NT2/D1 (cell line): ENCODE measurements around the gene RBFOX2.

Experiments
- DNase-seq: peaks from one replicate; pipeline ENCODE4 v3.0.0-alpha.2; 2011; ENCODE audit warnings: low read depth, low spot score
- H3K27me3 ChIP-seq: 2 replicates; pipeline ENCODE4 v1.6.0; 2011; ENCODE audit warnings: mild to moderate bottlenecking; ENCODE audit not compliant: insufficient read length, insufficient read depth
- H3K36me3 ChIP-seq: 2 replicates; pipeline ENCODE4 v1.6.1; 2011; ENCODE audit warnings: mild to moderate bottlenecking, low read length, mixed read lengths; ENCODE audit not compliant: insufficient read depth, insufficient read length
- H3K4me1 ChIP-seq: 2 replicates; pipeline ENCODE4 v1.5.1; 2011; ENCODE audit not compliant: insufficient read depth, insufficient read length
- H3K4me3 ChIP-seq: 2 replicates; pipeline ENCODE4 v1.5.1; 2011; ENCODE audit warnings: low read depth; ENCODE audit not compliant: insufficient read length
- H3K9ac ChIP-seq: 2 replicates; pipeline ENCODE4 v1.6.0; 2011; ENCODE audit warnings: low read depth; ENCODE audit not compliant: insufficient read length
- H3K9me3 ChIP-seq: 2 replicates; pipeline ENCODE4 v1.5.1; 2011; ENCODE audit warnings: mild to moderate bottlenecking, low read length; ENCODE audit not compliant: insufficient read depth
- SUZ12 ChIP-seq: IDR thresholded peaks from 2 replicates; pipeline ENCODE4 v1.6.1; 2011; ENCODE audit not compliant: insufficient read length, insufficient read depth; ENCODE audit errors: extremely low read depth
- YY1 ChIP-seq: IDR thresholded peaks from 2 replicates; pipeline ENCODE4 v1.6.1; 2011; ENCODE audit not compliant: insufficient read length, insufficient read depth
- ZNF274 ChIP-seq: IDR thresholded peaks from 2 replicates; pipeline ENCODE4 v1.6.1; 2011; ENCODE audit warnings: mild to moderate bottlenecking, low read depth, low read length

The RBFOX2 gene

DNA sequence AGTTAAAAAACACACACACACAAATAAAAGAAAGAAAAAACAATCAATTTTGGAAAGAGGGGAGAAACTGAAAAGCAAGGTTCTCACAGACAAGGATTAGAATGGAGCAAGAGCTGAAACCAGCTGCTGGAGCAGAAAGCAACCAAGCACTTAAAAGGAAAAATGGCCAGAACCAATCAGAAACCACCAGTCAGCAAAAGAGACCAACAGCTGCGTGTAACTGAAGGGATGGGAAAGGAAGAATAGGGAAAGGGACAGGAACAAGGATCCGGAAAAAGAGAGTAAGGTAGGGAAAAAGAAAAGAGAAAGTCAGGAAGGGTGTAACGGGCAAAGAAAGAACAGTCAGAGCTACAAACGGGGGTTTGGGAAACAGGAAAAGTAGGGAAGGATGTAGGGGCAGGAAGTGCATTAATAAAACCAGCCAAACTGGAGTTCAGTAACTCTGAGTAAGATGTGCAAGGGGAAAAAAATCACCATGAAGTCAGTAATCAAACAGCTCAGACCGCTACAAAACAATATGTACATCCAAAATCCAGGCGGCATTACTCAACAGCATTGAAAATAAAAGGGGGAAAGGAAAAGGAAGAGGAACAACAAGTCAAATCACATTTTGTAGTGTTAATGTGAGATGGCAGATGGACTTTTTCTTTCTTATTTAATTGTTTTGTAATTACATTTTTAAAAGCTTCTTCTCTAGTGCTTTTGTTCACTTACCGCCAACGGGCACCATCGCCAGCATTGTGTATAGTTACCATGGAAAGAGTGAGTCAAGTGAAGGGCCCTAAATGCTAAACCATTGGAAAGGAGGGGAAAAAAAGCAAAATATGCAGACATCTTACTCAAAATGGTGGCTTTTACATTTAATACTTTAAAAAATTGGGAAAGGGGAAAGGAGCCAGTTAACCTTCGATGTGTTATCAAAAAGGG is 261.7 kb downstream of the RBFOX2 start:
- Histone ChIP-seq H3K4me1 (no peaks in the 10 kb centered on the region), H3K36me3 (peaks cover 7% of the 10 kb centered on the region), H3K9ac (no peak overlapping the region), H3K9me3 (no peaks in the 10 kb centered on the region), H3K4me3 (no peak overlapping the region), H3K27me3 (no peaks in the 10 kb centered on the region)
- TF ChIP-seq SUZ12 (no peak), ZNF274 (no peak), YY1 (no peak)
- DNase-seq, result no peak

DNA sequence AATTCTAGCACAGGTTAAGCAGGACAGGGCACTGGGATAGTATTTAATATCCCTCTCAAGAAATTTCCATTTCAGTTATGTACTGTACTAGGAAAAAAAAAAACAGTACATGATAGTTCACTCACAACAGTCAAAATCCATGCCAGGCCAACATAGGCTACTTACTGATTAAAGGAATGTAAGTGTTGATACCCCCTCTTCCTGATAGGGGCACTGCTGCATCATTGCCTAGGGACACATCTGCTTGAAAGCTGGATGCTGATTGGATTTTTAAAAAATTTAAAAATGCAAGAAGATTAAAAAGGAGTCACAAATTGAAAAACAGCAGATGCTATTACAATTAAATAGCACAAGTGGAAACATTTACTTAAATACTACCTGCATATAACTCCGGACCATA is 267.6 kb downstream of the RBFOX2 start:
- TF ChIP-seq SUZ12 (no peak), YY1 (no peak)
- Histone ChIP-seq H3K36me3 (peaks cover 45% of the 10 kb centered on the region), H3K4me1 (no peaks in the 10 kb centered on the region), H3K4me3 (no peak overlapping the region), H3K9me3 (no peaks in the 10 kb centered on the region), H3K9ac (no peak overlapping the region), H3K27me3 (no peaks in the 10 kb centered on the region)
- no peak for DNase-seq

DNA sequence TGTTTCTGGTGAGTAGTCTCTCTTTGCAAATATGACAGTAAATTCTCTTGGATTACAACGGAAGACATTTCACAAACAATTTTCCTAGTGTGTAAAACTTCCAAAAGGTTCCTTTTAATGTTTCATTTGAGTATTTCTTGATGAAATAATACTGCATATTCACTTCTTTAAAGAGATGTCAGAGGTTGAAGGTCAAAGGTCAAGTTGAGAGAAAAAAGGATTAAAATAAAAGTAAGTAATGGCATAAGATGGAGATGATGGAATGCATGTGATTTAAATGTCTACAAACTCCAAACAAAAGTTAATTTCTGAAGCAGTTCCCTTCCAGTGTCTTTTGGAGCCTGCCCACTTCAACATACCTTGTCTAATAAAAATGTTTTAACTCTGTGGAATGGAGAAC is 270.2 kb downstream of the RBFOX2 start:
- no peak for DNase-seq
- no peaks in the 10 kb centered on the region for H3K4me1 ChIP-seq
- TF ChIP-seq ZNF274 (no peak), SUZ12 (no peak), YY1 (no peak)
- H3K4me3 ChIP-seq, result no peak overlapping the region
- H3K27me3 ChIP-seq, result no peaks in the 10 kb centered on the region
- no peak overlapping the region for H3K9ac ChIP-seq
- H3K9me3 ChIP-seq, result no peaks in the 10 kb centered on the region
- peaks cover 49% of the 10 kb centered on the region for H3K36me3 ChIP-seq

GRCh38 chr22:35756722-35757121 is 271.9 kb downstream of the RBFOX2 start:
- Histone ChIP-seq H3K9me3 (no peaks in the 10 kb centered on the region), H3K36me3 (peaks cover 50% of the 10 kb centered on the region), H3K27me3 (no peaks in the 10 kb centered on the region), H3K4me3 (no peak overlapping the region), H3K9ac (no peak overlapping the region), H3K4me1 (no peaks in the 10 kb centered on the region)
- no peak for DNase-seq
- TF ChIP-seq SUZ12 (no peak), YY1 (no peak), ZNF274 (no peak)

DNA sequence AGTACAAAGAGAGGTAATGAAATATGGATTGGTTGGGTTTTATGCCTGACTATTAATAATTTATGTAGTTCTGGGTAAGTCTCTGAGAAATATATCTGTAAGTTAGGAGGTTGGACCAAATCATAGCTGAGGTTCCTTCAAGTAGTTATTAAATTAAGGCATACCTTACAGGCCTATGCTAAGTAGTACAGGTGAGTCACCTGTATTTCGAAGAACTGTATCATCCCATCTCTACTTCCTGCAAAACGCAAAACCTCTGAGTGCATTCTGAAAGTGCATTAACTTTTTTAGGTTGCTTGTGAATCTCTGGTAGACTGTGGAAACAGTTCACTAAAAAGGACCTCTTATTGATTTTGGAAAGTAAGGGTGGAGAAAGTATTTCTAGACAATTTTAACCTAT is 273.9 kb downstream of the RBFOX2 start:
- H3K9ac ChIP-seq, result no peak overlapping the region
- no peak overlapping the region for H3K4me3 ChIP-seq
- no peak for DNase-seq
- no peaks in the 10 kb centered on the region for H3K4me1 ChIP-seq
- no peaks in the 10 kb centered on the region for H3K27me3 ChIP-seq
- peaks cover 37% of the 10 kb centered on the region for H3K36me3 ChIP-seq
- no peaks in the 10 kb centered on the region for H3K9me3 ChIP-seq
- TF ChIP-seq ZNF274, result no peak
- no peak for TF ChIP-seq YY1
- no peak for TF ChIP-seq SUZ12

DNA sequence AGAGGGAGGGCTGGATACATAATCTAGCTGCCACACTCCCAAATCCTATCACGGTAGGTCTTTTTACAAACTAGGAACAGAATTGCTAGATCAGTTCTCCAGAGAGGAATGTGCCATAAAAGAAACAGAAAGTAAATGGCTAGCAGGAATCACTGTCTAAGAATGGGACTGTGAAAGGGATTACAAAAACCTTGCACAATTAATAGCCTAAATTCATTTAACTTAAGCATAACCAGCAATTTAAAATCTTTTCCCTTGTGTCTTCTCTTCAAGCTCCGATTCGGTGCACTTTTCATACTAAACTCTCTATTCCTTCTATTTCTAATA is 275.8 kb downstream of the RBFOX2 start:
- Histone ChIP-seq H3K27me3 (no peaks in the 10 kb centered on the region), H3K4me3 (no peak overlapping the region), H3K36me3 (peaks cover 24% of the 10 kb centered on the region), H3K9me3 (no peaks in the 10 kb centered on the region), H3K9ac (no peak overlapping the region), H3K4me1 (no peaks in the 10 kb centered on the region)
- TF ChIP-seq ZNF274 (no peak), SUZ12 (no peak), YY1 (no peak)
- no peak for DNase-seq

DNA sequence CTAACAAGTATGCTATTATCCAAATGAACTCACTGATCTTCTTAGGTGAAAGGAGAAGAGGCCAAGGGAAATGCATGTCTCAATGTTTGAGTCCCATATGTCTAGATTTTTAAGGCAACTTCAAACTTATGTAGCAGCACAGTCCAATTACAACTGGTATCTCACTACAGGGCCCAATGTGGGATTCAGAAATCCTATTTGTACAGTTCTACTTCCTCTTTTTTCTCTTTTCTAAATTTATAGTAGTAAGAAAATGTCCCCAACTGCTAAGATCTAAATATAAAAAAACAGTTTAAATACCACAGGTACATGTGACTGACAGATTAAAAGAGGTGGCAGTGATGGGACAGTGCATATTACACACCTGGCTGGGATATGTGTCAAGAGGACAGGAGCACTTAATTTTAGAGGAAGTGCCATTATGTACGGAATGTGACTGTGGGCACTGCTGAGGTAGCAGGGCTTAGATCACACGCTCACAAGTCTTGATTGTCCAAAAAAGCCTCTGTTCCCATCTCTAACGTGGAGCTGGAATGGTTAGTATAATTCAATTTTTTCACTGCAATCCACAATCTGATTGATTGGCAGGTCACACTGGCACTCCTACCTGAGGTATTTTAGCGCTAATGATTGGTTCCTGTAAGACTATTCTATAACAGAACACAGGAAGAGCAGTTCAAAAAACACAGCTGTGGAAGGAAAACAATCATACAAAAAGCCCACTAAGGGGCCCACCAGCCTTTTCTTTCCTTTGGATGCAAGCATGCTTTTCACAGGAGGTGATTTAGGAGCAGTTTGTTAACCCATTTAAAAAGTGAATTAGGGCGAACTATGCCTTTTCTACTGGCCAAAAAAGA is 276.4 kb downstream of the RBFOX2 start:
- Histone ChIP-seq H3K9ac (no peak overlapping the region), H3K4me3 (no peak overlapping the region), H3K4me1 (no peaks in the 10 kb centered on the region), H3K9me3 (no peaks in the 10 kb centered on the region), H3K27me3 (no peaks in the 10 kb centered on the region), H3K36me3 (peaks cover 20% of the 10 kb centered on the region)
- DNase-seq, result no peak
- TF ChIP-seq YY1 (no peak), ZNF274 (no peak), SUZ12 (no peak)
